ENCODE results near the gene EHD4.

EHD4 gene

GRCh38 chr15:41892621-41893421, 79.5 kb downstream of the EHD4 start:
- no peak for DNase-seq

GRCh38 chr15:41891946-41892345, 80.4 kb downstream of the EHD4 start:
- DNase-seq: no peak

GRCh38 chr15:41891226-41891625, 81.1 kb downstream of the EHD4 start:
- DNase-seq: no peak

- no peak for DNase-seq
Observed at GRCh38 chr15:41890050-41890690, 82.2 kb downstream of the EHD4 start.

- peak; percentile 36 for DNase-seq
Observed at GRCh38 chr15:41888662-41889253, 83.6 kb downstream of the EHD4 start.

GRCh38 chr15:41887893-41888292, 84.5 kb downstream of the EHD4 start:
- DNase-seq: no peak

GRCh38 chr15:41887161-41887560, 85.2 kb downstream of the EHD4 start:
- DNase-seq: no peak

GRCh38 chr15:41886741-41887140, 85.6 kb downstream of the EHD4 start:
- DNase-seq: no peak

- no peak for DNase-seq
Observed at GRCh38 chr15:41885841-41886240, 86.5 kb downstream of the EHD4 start.

- no peak for DNase-seq
Observed at GRCh38 chr15:41885321-41885720, 87.0 kb downstream of the EHD4 start.

GRCh38 chr15:41884458-41884857, 87.9 kb downstream of the EHD4 start:
- no peak for DNase-seq

- DNase-seq: no peak
Observed at GRCh38 chr15:41883484-41883825, 88.9 kb downstream of the EHD4 start.

- DNase-seq: no peak
Observed at GRCh38 chr15:41882689-41883483, 89.5 kb downstream of the EHD4 start.

GRCh38 chr15:41881920-41882688, 90.3 kb downstream of the EHD4 start:
- no peak for DNase-seq

GRCh38 chr15:41881550-41881919, 90.8 kb downstream of the EHD4 start:
- no peak for DNase-seq

GRCh38 chr15:41881086-41881485, 91.3 kb downstream of the EHD4 start:
- no peak for DNase-seq

GRCh38 chr15:41880156-41880877, 92.0 kb downstream of the EHD4 start:
- no peak for DNase-seq

- no peak for DNase-seq
Observed at GRCh38 chr15:41879321-41879845, 93.0 kb downstream of the EHD4 start.

- no peak for DNase-seq
Observed at GRCh38 chr15:41878355-41878699, 94.0 kb downstream of the EHD4 start.

GRCh38 chr15:41877631-41878354, 94.6 kb downstream of the EHD4 start:
- DNase-seq: no peak

- DNase-seq: no peak
Observed at GRCh38 chr15:41876689-41877088, 95.7 kb downstream of the EHD4 start.
